Glomerular endothelial cell (primary cell): ENCODE measurements around the gene RBCK1. TPM values are rescaled to one million over a fixed set of nuclear protein-coding genes. Genes with fewer than 3 reads are reported as not detected.
"Not testable (repeated sequence)": the region's sequence is repeated elsewhere in the genome, so short reads cannot be mapped to it uniquely, and the experiment has no call there.

Experiments
- DNase-seq: peaks from one replicate; pipeline ENCODE4 v3.0.0-alpha.2; 2011; ENCODE audit warnings: low read depth, low spot score; ENCODE audit errors: extremely low read depth
- total RNA-seq: library from RNA; depleted of rRNA; stranded (reverse); fragments of >200 nt; gene quantifications from 2 replicates; pipeline ENCODE4 v1.2.3, GENCODE V29; 2015

The RBCK1 gene
- total RNA-seq, 1 donor from 2014 or later, result 144 TPM

DNA sequence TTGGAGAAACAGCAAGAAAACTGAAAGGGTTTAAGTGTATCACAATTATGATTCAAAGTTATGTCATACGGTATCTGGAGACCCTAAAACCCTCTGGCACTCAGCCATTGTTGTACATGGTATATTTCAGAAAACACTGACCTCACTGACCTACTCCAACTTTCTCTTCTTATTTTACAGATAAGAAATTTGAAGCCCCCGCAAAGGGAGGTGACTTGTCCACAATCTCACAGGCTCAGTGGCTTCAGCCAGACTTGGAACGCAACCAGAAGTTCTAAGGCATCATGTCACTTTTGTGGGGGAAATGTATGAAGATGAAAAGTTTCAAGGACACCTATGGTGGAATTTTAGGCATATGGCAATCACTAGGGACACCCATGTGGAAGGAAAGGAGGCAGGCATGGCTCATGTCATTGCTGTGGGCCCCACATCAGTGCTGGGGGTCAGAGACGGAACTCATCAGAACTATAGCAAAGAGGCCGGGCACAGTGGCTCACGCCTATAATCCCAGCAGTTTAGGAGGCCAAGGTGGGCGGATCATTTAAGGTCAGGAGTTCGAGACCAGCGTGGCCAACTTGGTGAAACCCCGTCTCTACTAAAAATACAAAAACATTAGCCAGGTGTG, 32.7 kb upstream of the RBCK1 start:
- DNase-seq, result no peak

DNA sequence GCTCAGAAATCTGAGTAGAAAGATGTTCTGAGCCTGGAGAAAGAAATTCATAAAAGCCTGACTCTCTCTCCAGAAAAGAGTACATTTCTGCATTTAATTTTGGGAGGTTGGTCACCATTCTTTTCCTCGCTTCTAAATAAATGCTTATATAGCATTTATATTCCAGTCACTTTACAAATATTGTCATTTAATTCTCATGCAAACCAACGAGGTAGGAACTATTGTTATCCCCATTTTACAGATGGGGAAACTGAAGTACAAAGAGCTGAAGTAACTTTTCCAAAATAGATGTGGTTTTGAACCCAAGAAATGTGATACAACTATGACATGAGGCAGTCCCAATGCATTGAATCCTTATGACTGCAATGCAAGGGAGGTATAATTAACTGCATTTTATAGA, 32.0 kb upstream of the RBCK1 start:
- no peak for DNase-seq

DNA sequence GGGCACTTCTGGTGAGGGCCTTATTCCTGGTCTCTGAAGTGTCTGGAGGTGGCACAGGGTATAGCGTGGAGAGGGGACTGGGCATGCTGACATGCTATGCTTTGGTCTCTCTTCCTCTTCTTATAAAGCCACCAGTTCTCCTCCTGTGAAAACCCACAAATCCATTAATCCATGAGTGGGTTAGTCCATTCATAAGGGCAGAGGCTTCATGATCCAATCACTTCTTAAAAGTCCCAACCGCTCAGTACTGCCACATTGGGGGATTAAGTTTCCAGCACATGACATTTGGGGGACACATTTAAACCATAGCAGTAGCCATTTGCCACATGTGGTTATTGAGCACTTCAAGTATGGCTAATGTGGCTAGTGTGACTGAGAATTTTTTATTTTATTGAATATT, 31.3 kb upstream of the RBCK1 start:
- no peak for DNase-seq

DNA sequence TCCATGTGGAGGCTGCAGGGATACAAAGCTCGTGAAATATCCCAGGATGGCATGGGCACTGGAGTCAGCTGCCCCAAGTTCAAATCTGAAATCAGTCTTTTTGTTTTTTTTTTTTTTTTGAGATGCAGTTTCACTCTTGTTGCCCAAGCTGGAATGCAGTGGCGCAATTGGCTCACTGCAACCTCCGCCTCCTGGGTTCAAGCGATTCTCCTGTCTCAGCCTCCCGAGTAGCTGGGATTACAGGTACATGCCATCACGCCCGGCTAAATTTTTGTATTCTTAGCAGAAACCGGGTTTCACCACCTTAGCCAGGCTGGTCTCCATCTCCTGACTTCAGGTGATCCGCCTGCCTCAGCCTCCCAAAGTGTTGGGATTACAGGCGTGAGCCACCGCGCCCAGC, 30.5 kb upstream of the RBCK1 start:
- DNase-seq, result not testable (repeated sequence)

DNA sequence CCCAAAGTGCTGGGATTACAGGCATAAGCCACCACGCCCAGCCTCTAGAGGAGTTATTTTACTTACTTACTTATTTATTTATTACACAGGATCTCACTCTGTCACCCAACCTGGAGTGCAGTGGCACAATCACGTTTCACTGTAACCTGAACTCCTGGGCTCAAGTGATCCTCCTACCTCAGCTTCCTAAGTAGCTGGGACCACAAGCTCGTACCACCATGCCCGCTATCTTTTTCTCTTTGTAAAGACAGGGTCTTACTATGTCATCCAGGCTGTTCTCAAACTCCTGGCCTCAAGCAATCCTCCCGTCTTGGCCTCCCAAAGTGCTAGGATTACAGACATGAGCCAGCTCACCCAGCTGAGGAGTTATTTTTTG, 29.1 kb upstream of the RBCK1 start:
- DNase-seq, result no peak

DNA sequence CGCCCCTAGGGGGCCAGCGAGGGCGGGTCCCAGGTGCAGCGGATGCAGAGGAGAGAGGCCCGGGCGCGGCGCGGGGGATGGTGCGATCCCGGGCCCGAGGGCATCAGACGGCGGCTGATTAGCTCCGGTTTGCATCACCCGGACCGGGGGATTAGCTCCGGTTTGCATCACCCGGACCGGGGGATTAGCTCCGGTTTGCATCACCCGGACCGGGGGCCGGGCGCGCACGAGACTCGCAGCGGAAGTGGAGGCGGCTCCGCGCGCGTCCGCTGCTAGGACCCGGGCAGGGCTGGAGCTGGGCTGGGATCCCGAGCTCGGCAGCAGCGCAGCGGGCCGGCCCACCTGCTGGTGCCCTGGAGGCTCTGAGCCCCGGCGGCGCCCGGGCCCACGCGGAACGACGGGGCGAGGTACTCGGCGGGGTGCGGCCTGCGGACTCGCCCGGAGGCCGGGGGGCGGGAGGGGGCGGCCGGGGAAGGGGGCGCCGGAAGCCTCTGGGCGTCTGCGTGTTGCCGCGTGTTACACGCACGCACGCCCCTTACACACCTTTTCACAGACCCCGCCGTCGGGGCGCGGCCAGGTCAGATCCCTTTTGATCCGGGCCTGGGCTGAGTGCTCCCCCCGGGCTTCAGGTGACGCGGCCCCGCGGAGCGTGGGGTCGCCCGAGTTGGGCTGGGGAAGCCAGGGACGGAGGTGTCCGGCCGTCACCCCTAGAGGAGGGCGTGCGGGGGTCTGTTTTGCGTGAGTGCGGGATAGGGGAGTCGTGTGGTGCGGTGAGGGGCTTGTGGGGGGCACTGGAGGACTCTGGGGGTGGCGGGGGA, 27.1 kb upstream of the RBCK1 start:
- DNase-seq, result no peak

DNA sequence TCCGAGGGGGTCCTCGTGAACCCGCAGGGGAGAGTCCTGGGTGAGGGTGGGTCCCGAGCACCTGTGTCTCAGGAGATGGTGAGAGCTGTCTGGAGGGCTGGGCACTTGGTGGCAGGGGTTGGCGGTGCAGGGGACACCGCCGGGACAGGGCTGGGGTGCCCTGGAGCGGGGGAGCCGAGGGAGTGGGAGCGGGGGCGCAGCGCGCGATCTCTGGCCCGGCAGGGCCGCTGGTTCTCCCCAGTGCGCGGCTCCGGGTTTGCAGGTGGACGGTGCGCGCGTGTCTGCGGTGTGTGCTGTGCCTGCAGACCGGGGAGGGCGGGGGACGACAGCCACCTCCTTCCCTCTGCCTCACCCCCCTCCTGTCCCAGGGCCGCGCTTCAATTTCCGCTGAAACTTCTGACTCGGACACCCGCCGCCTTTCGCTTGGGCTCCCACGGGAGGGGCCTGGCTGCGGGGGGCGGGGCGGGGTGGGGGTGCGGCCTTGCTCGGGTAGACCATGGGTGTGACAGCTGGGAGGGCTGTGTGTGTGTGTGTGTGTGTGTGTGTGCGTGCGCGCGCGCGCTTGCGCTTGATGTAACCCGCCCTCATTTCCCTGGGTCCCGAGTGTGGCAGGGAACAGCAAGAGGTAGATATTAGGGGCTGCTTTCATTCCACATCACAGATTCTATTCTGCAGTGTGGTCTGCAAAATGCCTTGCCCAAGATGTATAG, 26.4 kb upstream of the RBCK1 start:
- DNase-seq, result no peak

DNA sequence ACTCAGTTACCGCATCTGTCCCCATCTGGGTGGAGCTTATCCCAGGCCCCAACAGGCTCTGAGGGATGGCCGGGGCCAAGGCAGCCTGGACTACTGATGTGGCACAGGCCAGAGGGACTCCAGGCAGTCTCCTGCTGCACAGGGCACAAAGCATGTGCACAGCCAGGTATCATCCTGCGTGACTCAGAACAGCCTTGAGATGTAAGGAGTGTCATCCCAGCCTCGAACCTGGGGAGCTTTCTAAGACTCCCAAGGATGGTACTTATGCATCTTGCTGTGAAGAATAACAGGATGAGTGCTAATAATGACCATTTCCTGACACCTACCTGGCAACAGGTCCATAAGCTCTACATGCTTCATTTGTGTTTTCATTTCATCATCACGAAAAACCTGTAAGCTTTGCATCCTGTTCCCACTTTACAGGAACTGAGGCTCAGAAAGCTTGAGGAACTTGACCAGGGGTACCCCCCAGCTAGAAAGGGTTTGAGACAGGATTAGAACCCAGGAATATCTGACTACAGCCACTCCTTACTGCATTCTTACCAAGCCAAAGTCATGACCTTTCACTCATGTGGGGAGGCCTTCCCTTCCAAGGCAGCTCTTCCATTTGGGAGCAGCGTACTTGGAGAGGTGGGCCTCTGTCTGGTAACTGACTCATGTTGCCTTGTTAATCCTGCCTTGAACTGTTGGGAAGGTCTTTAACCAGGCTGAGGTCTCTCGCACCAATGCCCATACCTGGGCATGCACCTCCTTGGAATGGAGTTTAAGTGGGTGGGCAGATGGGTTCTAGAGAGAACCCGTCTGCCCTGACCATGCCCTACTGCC, 25.6 kb upstream of the RBCK1 start:
- DNase-seq, result no peak

DNA sequence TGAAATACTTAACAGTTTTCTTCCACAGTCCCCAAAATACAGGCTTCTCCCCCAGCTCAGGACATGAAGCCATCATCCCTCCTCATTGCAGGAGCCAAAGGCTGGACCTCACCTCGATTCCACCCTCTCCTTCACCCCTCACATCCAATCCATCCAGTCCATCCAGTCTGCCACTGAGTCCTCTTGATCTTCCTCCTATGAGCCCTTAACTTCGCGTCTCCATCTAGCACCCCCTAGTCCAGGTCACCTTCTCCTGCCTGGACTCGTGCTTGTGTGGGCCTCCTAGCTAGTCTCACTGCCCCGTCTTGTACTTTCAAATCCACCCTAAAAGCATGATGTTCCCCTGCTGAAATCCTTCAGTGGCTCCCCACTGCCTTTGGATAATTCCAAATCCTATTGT, 24.2 kb upstream of the RBCK1 start:
- DNase-seq, result no peak

DNA sequence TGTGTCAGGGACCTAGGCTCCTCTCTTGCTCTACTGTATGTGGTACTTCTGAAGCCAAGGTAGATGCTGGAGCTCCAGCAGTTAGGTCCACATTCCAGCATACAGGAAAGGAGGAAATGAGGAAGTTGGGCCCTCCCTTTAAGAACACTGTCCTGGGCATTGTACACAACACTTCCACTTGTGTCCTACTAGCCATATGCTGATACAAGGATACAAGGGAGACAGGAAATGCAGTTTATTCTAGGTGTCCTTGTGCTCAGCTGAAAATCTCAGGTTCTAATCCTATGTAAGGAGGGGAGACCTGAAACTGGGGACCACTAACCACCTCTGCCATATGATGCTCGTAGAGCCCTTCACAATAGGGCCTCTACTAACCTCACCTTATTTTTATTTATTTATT, 23.4 kb upstream of the RBCK1 start:
- no peak for DNase-seq

DNA sequence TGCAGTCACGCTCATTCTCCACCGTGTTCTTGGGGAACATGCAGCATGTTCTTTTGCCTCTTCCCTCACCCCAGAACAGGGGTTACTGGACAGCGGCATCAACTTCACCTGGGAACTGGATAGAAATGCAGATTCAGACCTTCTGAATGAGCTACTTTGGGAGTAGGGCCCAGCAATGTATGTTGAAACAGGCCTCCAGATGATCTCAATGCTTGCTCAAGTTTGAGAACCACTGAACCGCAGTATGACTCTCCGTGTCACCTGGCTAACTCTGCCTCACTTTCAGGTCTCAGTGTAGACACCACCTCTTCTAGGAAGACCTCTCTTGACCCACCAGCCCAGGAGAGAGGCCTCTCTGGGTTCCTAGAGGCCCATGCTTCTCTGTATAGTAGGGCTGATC, 22.7 kb upstream of the RBCK1 start:
- no peak for DNase-seq

DNA sequence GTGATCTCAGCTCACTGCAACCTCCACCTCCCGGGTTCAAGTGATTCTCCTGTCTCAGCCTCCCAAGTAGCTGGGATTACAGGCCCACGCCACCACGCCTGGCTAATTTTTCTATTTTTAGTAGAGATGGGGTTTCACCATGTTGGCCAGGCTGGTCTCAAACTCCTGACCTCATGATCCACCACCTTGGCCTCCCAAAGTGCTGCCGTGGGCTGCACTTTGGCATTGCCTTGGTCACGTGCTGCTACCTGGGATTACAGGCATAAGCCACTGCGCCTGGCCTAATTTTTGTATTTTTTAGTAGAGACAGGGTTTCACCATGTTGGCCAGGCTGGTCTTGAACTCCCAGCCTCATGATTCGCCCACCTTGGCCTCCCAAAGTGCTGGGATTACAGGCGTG, 21.5 kb upstream of the RBCK1 start:
- DNase-seq, result not testable (repeated sequence)

DNA sequence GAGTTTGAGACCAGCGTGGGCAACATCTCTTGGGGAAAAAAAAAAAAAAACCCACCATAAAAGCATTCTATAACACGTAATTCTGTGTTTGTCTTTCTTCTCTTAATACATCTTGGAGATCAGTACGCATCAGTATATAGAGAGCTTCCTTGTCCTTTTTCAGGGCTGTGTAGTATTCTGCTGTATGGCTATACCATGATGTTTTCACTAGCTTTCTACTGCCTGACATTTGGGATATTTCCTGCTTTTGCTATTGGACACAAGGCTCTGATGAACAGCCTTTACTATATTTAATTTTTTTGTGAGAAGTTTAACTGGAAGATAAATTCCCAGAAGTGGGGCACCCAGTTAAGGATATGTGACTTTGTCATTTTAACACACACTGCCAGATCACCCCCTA, 20.6 kb upstream of the RBCK1 start:
- no peak for DNase-seq

DNA sequence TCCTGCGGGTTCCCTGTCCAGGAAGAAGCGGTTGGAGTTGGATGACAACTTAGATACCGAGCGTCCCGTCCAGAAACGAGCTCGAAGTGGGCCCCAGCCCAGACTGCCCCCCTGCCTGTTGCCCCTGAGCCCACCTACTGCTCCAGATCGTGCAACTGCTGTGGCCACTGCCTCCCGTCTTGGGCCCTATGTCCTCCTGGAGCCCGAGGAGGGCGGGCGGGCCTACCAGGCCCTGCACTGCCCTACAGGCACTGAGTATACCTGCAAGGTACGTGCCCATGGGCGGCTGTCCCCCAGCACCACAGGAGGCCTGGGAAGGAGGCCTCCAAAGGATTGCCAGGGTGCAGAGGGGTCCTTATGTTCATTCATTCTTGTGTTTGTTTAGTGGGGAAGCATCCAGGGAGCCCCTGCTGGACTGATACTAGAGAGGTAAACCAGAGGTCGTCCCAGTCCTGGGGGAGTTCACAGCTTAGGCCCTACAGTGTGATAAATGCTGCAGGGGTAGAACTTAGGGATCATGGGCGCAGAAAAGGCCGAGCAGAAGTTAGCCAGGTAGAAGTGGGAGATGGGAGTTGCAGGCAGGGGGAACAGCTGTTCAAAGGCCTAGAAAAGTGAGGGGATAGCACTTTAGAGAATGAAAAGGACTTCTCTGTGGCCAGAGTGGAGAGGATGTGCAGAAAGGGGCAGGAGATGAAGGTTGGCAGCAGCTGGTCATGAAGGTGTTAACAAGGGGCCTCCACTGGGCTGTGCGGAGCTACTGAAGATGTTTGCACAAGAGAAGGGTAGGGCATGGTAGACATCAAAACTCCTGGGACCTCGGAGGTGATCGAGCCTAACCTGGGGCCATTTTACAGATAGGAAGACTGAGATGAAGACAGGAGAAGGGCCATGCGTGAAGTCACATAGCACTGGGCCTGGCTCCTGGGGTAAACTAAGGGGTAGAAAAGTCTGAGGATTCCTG, 19.8 kb upstream of the RBCK1 start:
- no peak for DNase-seq

DNA sequence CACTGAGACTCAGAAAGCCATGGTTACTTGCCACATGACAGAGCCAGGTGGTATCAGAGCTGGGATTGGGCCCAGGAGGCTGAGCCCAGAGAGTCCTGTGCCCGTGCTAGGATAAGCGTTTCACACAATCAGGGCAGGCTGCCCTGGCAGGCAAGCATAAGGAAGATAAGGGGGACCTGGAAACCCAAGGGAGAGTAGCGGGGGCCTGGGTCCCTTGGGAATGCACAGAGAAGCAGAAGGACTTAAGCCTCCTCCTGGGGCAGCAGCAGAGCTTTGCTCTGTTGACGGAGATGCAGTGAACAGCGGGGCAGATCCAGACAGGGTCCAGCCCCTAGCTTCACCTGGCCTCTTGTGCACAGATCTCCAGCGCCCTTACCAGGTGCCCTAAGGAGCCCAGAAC, 18.9 kb upstream of the RBCK1 start:
- DNase-seq, result no peak

DNA sequence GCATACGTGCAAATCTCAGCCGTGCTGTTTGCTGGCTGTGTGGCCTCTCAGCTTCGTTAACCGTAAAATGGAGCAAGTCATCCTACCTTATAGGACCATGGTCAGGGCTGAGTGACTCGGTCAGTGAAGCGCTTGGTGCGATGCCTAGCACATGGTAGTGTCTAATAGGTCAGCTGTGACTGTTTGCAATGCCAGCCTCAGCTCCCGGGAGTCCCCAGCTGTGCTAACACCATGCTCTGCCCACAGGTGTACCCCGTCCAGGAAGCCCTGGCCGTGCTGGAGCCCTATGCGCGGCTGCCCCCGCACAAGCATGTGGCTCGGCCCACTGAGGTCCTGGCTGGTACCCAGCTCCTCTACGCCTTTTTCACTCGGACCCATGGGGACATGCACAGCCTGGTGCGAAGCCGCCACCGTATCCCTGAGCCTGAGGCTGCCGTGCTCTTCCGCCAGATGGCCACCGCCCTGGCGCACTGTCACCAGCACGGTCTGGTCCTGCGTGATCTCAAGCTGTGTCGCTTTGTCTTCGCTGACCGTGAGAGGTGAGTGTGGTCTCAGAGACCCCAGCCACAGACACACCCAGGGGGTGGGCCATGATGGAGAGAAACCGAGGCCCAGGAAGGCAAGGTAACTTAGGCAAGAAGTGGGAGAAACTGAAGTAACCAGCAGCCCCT, 16.9 kb upstream of the RBCK1 start:
- DNase-seq, result no peak

DNA sequence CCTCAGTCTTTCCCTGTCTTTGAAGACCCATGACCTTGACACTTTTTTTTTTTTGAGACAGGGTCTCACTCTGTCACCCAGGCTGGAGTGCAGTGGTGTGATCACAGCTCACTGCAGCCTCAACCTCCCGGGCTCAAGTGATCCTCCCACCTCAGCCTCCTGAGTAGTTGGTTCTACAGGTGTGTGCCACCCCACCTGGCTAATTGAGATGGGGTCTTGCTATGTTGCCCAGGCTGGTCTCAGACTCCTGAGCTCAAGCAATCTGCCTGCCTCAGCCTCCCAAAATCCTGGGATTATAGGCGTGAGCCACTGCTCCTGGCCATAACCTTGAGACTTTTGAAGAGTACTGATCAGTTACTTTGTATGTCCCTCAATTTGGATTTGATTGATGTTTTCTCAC, 14.8 kb upstream of the RBCK1 start:
- DNase-seq, result not testable (repeated sequence)

DNA sequence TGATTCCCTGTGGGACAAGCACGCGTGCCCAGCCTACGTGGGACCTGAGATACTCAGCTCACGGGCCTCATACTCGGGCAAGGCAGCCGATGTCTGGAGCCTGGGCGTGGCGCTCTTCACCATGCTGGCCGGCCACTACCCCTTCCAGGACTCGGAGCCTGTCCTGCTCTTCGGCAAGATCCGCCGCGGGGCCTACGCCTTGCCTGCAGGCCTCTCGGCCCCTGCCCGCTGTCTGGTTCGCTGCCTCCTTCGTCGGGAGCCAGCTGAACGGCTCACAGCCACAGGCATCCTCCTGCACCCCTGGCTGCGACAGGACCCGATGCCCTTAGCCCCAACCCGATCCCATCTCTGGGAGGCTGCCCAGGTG, 11.9 kb upstream of the RBCK1 start:
- no peak for DNase-seq

DNA sequence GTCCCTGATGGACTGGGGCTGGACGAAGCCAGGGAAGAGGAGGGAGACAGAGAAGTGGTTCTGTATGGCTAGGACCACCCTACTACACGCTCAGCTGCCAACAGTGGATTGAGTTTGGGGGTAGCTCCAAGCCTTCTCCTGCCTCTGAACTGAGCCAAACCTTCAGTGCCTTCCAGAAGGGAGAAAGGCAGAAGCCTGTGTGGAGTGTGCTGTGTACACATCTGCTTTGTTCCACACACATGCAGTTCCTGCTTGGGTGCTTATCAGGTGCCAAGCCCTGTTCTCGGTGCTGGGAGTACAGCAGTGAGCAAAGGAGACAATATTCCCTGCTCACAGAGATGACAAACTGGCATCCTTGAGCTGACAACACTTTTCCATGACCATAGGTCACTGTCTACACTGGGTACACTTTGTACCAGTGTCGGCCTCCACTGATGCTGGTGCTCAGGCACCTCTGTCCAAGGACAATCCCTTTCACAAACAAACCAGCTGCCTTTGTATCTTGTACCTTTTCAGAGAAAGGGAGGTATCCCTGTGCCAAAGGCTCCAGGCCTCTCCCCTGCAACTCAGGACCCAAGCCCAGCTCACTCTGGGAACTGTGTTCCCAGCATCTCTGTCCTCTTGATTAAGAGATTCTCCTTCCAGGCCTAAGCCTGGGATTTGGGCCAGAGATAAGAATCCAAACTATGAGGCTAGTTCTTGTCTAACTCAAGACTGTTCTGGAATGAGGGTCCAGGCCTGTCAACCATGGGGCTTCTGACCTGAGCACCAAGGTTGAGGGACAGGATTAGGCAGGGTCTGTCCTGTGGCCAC, 11.3 kb upstream of the RBCK1 start:
- no peak for DNase-seq
